ENCODE results near the gene AXIN1. TPM values are rescaled to one million over a fixed set of nuclear protein-coding genes. Genes with fewer than 3 reads are reported as not detected.
"Not testable (repeated sequence)": the region's sequence is repeated elsewhere in the genome, so short reads cannot be mapped to it uniquely, and the experiment has no call there.

AXIN1 gene
- total and polyA plus RNA-seq, 9 of the 15 experiments (the other 6 are each of a cell fraction or from before 2014, with no cell fraction given), result 0.42 to 58.0 (median 25.9) TPM

- POLR2A ChIA-PET, result interaction anchor here (1.1 kb wide), 1 partner anchor 9 kb away, joined by 5 read pairs; no protein-coding TSS in a partner anchor
- H3K79me2 ChIP-seq (ENCODE audit: control insufficient read depth, insufficient read depth, low read length); H3K36me3 ChIP-seq (ENCODE audit: control insufficient read depth, insufficient read depth, low read length); intact Hi-C loops (cut with micrococcal nuclease); in situ Hi-C loops (cut with MboI); BruUV-seq (replicated peaks); H4K20me1 ChIP-seq (replicated peaks; ENCODE audit: control insufficient read depth, insufficient read depth, low read length); H2AFZ ChIP-seq (ENCODE audit: low read depth, low read length); DNase-seq (ENCODE audit: extremely low read depth in 1 of 4, low spot score in 3 of 4); H3K9ac ChIP-seq (ENCODE audit: insufficient read depth in 1 of 2, low read depth in 2 of 2, low read length in 2 of 2); H3K27ac ChIP-seq (ENCODE audit: extremely low read depth, low read depth, low read length); CTCF ChIA-PET (ENCODE audit: low intra/inter-chr PET ratio); ATAC-seq; H3K27me3 ChIP-seq (ENCODE audit: control insufficient read depth in 2 of 2, insufficient read depth in 2 of 2, low read length in 2 of 2); H3K9me1 ChIP-seq (ENCODE audit: control insufficient read depth, insufficient read depth, low read length); H3K4me3 ChIP-seq; H3K9me3 ChIP-seq (replicated peaks; ENCODE audit: control insufficient read depth, insufficient read depth, low read depth, low read length); H3K4me2 ChIP-seq (ENCODE audit: insufficient read depth, low read length); TF ChIP-seq ZNF740 (tag; IDR thresholded peaks at IDR 0.05): not testable (repeated sequence)
- WGBS (ENCODE audit: insufficient coverage, low coverage, missing lambda C conversion rate), result 67% methylated on average over 17 of the region's 17 CpGs
- H3K4me1 ChIP-seq (replicated peaks in 1 of 2; ENCODE audit: control insufficient read depth in 2 of 2, insufficient read depth in 2 of 2, low read length in 2 of 2), result peaks cover 0 to 65% of the 10 kb centered on the region in 2 experiments; a peak in 2 of 5 replicates
- FAIRE-seq, result peak; percentile 84
- 0 out of 2 replicates have a peak, but pooled peaks have one; percentile 40 for TF ChIP-seq CBFB (CRISPR knock-in tag; IDR thresholded peaks at IDR 0.05)
- TF ChIP-seq MAX (CRISPR knock-in tag; IDR thresholded peaks at IDR 0.05), result peak; percentile 62; the same call in 1 of the 2 replicates
- TF ChIP-seq ZNF740 (CRISPR knock-in tag; IDR thresholded peaks at IDR 0.05), result 0 out of 2 replicates have a peak, but pooled peaks have one; percentile 38
Observed at GRCh38 chr16:267562-267961, 85.0 kb downstream of the AXIN1 start.

All from K562 (cell line).